SKM-1 (cell line): ENCODE measurements around the gene C14orf93.

Experiments
- DNase-seq: peaks from one replicate; lab custom pipeline; 2025; ENCODE audit not compliant: unreplicated experiment; lab: John Stamatoyannopoulos, UW

The C14orf93 gene, protein sequence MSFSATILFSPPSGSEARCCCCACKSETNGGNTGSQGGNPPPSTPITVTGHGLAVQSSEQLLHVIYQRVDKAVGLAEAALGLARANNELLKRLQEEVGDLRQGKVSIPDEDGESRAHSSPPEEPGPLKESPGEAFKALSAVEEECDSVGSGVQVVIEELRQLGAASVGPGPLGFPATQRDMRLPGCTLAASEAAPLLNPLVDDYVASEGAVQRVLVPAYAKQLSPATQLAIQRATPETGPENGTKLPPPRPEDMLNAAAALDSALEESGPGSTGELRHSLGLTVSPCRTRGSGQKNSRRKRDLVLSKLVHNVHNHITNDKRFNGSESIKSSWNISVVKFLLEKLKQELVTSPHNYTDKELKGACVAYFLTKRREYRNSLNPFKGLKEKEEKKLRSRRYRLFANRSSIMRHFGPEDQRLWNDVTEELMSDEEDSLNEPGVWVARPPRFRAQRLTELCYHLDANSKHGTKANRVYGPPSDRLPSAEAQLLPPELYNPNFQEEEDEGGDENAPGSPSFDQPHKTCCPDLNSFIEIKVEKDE

DNA sequence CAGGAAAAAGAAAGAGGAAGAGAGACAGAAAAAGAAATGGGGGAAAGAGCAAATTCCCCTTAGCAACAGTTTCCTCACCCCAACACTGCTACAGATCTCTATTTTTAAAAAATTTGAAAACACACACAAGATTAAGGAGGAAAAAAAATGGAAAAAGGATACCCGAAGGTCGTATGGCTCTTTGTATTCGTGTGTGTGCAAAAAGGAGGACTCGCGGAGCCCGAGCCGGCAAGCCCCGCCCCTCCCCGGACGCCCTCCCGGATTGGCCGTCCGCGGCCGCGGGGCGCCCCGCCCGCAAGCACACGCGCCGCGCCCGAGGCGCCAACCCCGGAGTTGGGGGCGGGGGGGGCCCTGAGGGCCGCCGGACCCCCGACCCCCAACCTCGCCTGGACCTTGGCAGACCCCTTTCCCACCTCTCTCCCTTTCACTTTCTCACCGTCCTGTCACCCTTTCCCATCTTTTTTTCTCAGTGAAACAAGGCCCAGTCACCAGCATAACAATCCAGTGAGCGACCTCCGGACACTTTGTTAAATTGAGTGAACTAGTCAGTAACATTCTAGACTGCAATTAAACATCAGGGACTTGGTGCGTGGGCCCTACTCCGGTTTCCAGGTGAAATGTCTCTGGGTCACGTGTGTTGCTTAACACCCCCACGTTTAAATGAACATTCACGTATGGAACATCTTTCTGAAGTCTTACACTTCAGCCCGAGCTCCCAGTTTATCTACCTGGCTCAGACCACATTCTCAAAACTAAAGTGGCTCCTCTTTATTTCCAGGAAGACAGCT is at the start of gene C14orf93:
C14orf93 (minus strand) TSS at position 205 of the 788 bp plus-strand sequence. CDS start 11,120 bp downstream, outside the sequence.
- DNase-seq = peak; percentile 25

DNA sequence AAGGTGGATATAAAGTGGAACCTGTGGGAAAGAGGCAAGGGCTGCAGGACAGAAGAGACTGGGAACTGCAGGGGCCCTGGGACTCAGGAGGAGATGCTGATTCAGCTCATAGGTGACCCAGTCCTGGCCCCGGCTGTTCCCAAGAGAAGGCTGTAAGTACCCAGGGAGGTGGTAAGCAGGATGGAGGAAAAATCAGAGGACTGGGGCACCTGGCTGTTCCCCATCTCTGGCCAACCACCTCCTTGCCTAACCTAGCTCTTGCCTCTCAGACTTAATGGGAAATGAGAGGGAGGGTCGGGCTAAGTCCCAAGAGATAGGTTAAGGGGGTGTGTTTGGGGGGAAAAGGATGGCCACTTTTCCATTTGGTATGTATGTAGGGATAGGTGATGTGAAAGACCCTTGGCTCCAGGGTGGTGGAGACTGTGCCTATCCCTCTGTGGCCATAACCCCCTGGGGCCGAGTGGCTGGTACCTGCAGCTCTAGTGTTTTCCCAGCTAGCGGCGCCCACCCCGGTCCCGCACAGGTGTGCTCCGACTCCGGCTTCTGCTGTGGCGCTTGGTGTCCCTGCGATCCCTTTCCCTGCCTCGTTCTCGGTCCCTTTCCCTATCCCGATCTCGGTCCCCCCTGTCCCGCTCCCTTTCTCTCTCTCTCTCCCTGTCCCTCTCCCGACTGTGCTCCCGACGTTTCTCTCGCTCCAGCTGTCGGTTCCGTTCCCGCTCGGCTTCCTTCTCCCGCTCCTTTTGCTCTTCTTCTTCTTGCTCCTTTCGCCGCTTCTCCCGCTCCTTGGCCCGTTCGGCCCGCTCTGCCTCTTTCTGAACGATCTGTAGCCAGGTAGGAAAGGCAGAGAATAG is 48.9 kb upstream of the C14orf93 start:
- DNase-seq = no peak

DNA sequence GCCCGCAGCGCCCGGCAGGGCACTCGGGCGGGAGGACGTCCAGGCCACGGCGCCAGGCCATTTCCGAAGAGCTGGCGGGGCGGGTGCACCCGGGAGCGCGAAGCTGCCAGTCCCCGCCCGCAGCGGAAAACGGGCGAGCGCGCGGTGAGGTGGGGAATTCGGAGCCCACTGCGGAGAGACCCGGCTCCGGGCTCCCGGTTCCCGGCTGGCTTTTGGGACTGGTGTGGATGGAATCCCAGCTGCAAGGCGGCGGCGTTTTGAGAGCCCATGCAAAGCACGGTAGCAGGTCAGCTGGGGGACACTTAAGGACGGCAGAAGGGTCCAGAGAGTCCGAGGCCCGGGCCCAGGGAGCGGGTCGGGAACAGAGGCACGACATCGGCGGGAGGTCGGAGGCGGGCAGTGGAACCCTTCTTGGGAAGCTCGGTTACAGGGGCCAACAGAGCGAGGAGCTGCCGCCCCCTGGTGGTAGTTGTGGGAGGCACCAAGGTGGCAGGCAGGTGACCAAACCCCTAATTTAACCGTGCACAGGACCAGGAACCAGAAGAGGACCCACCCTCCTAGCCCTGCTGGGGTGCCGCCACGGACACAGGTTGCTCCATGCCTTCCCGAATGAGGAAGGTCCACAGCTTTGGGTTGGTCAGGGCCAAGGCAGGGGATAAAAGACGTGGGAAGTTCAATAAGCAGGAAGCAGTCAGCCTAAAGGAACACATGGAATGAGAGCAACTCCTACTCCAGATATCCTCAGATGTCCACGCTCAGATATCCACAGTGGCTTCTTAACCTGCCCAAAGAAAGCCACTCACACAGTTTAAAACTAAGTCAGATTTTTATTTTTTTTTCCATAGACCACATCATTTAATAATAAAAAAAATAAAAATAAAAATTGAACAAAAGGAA is 48.1 kb upstream of the C14orf93 start:
- no peak for DNase-seq

DNA sequence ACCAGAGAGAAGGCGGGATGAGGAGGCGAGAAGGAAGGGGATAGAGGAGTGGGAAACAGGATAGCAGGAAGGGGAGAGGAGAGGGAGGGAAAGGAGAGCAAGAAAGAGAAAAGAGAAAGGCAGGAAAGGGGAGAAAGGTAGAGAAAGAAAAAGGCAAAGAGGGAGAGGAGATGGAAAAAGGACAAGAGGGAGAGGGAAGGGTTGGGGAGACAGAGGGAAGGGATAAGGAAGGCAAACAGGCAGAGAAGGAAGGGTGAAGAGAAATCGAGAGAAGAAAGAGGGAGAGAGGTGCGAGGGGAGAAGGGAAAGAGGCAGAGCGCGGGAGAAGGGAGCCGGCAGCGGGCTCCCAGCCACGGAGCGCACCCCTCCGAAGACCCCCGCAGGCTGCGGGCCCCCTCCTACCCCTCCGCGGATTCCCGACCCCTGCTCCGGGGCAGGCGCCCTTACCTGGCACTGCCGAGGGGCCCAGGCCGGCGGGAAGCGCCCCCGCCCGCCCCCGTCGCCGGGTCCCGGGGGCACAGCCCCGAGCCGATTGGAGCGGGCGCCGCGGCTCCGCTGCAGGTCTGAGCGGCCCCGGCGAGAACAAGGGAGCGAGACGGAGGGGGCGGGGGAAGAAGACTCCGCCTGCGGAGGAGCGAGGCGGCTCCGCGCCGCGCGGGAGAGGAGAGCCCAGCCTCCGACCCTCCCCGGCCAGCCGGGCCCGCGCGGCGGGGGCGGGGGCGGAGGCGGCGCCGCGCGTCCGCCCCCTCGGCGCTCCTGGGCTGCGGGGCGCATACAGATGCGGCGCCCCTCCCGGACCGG is 47.2 kb upstream of the C14orf93 start, which contains the start of gene CDH24:
CDH24 (minus strand) TSS at position 565 of the 801 bp plus-strand sequence. CDS start 1,787 bp downstream, outside the sequence.
- no peak for DNase-seq

DNA sequence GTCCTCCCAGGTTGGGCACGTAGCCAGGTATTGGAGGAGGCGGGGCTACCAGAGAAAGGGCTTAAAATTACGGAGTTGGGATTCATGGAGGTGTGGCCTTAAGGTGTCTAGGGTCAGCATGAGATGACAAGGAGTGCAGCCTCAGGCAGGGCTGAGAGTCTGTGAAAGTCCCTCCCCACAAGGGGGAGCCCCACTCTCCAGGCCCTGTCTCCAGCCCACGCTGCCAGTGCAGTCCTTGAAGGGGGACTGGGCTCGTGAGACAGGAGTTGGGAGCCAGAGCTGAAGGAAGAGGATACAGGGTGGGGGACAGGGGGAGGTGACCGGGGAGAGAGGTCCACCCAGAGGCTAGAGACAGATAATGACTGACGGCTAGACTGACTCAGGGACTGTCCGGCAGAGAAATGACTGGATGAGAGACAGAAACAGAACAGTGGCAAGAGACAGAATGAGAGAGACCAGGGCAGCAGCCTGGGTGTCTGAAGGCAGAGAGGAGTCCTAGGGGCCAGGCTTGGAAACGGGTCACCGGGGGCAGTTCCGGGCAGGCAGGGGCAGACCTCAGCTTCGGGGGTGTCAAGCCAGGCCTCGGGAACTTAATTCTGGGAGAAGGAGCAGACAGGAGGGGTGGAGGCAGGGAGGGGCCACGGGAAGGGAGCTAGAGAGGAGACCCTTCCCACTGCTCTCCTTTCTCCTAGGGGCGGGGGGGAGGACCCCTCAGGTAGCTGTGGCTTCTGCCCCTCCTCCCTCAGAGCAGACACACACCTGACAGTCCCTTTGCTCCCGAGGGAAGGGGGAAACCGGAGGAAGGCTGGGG is 46.4 kb upstream of the C14orf93 start:
- no peak for DNase-seq

DNA sequence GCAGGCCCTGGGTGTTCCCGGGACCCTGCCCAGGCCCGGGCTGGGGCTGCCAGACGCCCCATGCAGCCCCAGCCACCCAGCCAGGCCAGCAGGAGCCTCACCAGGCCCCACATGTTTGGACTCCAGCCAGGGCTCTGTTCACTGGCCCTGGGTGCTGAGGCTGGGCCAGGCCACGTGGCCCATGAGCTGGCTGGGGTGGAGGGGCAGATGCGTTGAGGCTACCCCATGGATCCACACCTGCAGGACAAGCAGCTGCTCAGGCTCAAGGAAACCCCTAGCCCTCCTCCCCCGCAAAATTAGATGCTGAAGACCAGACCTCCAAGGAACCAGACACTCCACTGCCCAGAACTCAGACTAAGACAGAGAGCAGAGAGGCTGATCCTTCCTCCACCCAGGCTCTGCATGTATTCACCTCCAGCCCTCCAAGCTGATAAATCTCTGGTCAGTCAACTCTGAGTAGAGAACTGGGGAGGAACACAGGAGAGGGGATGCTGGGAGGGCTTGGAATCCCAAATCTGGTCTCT is 45.7 kb upstream of the C14orf93 start:
- no peak for DNase-seq

DNA sequence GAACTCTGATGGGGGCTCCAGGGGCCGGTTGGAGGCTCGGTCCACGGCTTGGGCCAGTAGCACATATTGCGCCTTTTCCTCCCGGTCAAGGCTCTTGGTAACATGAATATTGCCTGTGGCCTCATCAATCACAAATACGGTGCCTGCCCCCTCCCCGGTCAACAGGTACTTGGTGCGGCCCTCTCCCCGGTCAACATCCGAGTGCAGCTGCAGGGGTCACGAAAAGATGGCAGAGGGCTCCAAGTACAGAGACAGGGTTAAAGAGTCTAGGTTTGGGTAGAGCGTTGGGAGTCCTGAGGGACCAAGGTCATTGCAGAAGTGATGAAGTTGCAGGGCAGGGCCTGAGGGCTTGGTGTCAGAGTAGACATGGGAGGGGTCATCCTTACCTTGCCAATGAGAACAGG is 45.2 kb upstream of the C14orf93 start:
- no peak for DNase-seq

DNA sequence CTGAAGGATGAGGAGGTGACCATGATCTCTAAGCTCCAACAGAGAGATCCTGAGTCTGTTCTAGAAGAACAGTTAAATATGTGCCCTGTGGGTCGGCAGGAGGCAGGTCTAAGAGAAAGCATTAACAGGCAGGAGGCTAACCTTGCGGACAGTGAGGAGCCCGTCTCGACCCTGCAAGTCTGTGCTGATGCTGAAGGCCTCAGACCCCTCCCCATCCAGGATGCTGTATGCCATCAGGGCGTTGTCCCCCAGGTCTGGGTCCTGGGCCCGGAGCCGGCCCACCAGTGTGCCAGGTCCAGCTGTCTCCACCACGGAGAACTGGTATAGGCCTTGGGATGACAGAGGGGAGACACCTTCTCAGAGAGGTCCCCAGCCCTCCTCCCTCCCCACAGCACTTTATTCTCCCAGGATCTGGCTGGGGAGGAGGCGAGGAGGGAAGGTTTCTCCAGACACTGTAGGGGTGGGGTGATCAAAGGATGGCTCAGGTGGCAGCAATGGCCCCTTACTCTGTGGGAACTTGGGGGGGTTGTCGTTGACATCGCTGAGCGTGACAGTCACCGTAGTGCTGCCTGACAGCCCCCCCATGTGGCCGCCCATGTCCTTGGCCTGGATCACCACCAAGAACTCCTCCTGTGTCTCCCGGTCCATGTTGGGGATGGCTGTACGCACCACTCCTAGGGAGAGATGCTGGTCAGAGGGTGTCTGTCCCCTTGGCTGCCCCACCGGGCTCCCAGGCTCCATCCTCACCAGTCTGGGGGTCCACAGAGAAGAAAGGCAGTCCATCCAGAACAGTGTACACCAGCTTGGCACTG is 44.3 kb upstream of the C14orf93 start:
- DNase-seq = no peak

DNA sequence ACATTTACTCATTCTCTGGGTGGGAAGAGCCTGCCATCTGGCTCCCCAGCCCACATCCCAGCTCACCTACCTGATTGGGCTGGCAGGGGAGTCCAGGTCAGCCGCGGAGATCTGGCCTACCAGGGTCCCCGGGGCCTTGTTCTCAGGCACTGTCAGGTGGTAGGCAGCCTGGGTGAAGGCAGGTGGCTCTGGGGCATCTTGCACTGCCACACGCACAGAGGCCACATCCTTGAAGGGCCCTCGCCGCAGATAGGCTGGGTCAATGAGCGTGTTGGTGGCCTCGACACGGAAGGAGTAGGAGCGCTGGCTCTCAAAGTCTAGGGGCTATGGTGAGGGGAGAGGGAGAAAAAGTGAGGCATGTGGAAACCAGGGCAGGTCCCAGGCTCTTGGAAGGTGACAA is 43.5 kb upstream of the C14orf93 start:
- no peak for DNase-seq

DNA sequence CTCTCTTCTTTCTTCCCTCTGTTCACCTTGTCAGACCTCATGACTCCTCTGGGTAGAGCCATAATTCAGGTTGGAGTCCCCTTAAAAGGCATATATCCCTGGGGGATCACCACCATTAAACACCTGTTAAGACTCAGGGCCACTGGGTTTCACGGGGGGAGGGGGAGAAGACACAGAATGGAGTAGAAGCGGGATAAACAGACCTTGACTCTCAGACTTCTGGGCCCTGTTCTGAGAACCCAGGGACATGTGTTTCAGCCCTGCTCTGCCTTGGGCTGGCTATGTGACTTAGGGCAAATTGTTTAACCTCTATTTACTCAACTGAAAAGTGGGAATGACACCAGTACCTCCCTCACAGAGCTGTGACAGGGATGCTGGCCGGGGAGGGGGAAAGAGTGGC is 42.7 kb upstream of the C14orf93 start:
- no peak for DNase-seq

DNA sequence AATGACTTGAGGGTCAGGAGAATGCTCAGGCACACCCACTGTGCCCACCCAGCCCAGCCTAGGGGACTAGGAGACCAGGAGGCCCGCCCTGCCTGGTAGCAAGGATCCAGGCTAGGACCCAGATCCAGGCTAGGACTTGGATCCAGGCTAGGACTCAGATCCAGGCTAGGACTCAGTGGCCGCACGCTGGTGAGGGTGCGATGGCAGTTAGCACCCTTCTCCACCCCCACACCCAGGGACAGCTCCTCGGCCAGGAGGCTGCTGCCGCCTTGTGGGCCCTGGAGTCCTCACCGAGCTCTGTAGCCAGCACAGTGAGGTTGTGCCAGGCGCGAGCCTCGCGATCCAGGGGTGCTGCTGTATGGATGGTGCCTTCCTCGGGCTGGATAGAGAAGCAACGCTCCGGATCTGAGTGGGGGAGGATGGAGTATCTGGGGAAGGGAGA is 42.3 kb upstream of the C14orf93 start:
- no peak for DNase-seq

DNA sequence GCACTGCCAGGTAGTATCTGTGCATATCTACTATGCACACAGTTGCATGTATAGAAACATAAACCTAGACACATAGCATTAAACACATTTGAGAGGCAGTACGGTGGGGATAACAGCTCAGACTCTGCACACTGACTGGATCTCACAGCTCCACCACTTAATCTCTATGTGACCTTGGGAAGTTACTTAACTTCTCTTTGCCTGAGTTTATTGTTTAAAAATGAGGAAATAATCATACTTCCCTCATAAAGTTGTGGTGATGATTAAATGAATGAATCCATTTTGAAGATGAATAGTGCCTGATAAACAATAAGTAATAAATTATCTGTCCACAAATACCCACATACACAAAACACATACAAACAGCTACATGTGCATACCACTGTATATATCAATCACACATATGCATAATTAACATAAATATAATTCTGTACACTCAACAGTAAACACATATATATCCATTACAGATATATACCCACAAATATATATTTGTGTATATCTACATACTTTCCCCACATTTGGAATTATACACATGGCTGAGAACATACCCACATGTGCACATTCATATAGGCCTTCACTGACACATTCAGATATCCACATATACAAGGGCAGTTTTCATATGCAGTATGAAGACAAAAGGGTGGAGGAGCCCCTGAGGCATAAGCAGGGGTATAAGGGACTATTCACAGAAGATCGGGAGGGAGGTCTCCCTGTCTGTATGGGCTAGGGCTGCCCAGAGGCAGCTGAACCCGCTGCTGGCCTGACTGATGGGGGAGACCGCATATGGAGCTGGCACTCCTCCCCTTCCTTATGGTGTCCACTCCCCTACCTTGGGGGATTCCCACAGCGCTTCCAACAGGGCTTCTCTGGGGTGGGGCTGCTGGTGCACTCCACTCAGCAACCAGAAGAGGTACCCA is 41.5 kb upstream of the C14orf93 start:
- DNase-seq = no peak

DNA sequence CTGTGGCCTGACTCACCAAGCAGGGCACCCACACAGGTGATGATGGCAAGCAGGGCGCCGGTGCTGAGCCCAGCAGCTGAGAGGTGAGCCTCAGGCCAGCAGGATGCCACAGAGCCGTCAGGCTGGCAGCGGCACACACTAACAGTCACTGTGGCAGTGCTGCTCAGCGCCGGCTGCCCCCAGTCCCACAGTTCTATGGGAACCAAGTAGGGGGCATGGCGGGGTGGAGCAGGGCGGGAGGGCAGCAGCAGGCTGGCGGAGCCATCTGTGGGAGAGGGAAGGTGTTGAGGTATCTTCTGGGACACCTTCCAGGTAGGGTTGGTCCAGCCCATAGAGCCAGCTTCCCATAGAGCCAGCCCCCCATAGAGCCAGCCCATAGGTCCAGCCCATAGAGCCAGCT is 39.1 kb upstream of the C14orf93 start:
- no peak for DNase-seq

DNA sequence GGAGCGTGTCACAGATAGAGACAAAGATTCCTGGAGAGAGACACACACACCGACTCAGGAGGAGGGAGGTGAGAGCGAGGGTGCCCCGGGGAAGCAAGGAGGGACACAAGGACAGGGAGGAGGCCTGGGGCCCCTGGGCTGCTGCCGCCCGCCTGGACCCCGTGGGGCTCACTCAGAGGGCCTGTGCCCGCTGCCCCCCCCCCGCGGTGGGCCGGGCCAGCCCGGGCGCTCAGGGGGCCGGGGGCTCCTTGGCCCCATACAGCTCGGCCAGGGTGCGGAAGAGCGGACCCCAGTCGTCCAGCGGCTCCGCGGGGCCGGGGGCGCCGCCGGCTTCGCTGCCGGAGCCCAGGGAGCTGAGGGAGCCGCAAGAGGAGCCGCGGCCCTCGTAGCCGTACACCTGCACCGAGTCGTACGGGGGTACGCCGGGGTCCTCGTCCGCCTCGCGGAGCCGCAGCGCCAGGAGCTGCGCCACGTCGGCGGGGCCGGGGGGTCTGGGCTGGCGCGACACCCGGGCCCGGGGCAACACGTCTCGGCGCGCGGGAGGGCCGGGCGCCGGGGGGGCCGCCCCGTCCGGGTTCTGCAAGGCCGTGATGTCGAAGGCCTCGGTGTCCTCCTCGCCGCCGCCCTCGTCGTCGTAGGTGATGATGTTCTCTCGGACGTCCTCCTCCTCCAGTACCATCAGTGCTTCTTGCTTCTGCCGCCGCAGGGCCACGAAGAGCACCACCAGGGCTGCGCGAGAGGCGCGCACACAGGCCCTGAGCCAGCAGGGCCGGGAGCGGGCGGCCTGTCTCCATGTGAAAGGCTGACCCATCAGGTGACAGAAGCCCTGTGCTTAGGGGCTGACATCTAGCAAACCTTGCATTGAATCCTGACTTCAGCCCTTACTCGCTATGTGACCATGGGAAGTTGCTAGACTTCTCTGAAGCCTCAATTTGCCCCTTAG is 38.1 kb upstream of the C14orf93 start:
- no peak for DNase-seq

DNA sequence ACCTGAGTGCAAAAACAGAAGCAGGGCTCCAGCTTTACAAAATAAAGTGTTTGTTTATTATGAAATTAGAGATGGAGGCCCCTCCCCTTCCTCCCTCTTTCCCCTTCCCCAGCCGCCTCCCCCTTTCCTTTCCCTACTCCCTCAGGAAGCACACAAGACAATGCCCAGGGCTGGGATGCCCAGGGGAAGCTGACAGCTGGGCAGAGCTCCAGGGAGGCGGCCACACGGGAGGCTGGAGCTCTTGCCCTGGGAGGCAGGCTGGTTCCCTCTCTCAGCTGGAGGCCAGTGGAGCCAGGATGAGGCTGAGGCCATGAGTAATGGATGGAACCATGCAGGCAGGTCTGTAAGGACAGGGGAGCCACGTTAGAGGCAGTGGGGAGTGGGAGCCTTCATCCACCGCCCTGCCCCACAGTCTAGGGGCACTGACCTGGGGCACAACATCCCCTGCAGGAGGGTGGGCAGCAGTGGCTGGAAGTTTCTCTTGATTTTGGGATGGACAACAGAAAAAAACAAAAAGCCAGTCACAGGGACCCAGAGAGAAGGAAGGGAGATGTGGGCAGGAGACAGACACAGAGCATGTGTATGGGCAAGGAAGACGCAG is 37.2 kb upstream of the C14orf93 start:
- no peak for DNase-seq
